PC-3 (cell line): Measurements from ENCODE around the gene ATG9A. TPM values are rescaled to one million over a fixed set of nuclear protein-coding genes. Genes with fewer than 3 reads are reported as not detected.

Experiments
- ATAC-seq: fragments of 200-7000 bp; cut with Tn5 transposase; 2 replicates; pipeline ENCODE4 v1.9.1; 2020; ENCODE audit warnings: mild to moderate bottlenecking, moderate library complexity
- BruUV-seq: library from RNA; stranded (reverse); fragments of 400-500 nt; replicated peaks from 2 replicates; lab custom pipeline; 2021; lab: Mats Ljungman, UMichigan
- CTCF ChIA-PET: fragments of 300-600 bp; sonication (Branson Sonifier 250); formaldehyde crosslinking; loops from one replicate; lab custom pipeline; 2022; ENCODE audit warnings: antibody characterized with exemption; lab: Charles Lee
- POLR2A ChIA-PET: fragments of 300-600 bp; sonication (Branson Sonifier 250); formaldehyde crosslinking; loops from one replicate; lab custom pipeline; 2022; ENCODE audit warnings: antibody characterized with exemption; ENCODE audit not compliant: unreplicated experiment; lab: Charles Lee
- DNase-seq: peaks from one replicate; pipeline ENCODE4 v3.0.0-alpha.2; 2015
- H2AFZ ChIP-seq: fragments of 300-600 bp; sonication (generic); 2 replicates; pipeline ENCODE4 v1.6.0; 2016; ENCODE audit warnings: antibody characterized with exemption, low read length
- H3F3A ChIP-seq: fragments of 300-600 bp; sonication (generic); one replicate; pipeline ENCODE4 v1.6.0; 2017; ENCODE audit warnings: antibody characterized with exemption, low read length, control low read depth, mild to moderate bottlenecking; ENCODE audit not compliant: unreplicated experiment
- H3K27ac ChIP-seq: fragments of 300-600 bp; sonication (generic); 2 replicates; pipeline ENCODE4 v1.5.1; 2016; ENCODE audit warnings: mild to moderate bottlenecking, low read length
- H3K27me3 ChIP-seq: fragments of 300-600 bp; sonication (generic); 2 replicates; pipeline ENCODE4 v1.6.1; 2016; ENCODE audit warnings: low read length, mixed read lengths
- H3K36me3 ChIP-seq: fragments of 300-600 bp; sonication (generic); 2 replicates; pipeline ENCODE4 v1.6.1; 2016; ENCODE audit warnings: low read depth, mixed run types, low read length, mixed read lengths
- H3K4me1 ChIP-seq: fragments of 300-600 bp; sonication (generic); 2 replicates; pipeline ENCODE4 v1.5.1; 2016; ENCODE audit warnings: low read length; ENCODE audit not compliant: insufficient read depth
- H3K4me2 ChIP-seq: fragments of 300-600 bp; sonication (generic); 2 replicates; pipeline ENCODE4 v1.6.0; 2016; ENCODE audit warnings: low read length
- H3K4me3 ChIP-seq: fragments of 300-600 bp; sonication (generic); 2 replicates; pipeline ENCODE4 v1.5.1; 2016; ENCODE audit warnings: mild to moderate bottlenecking, low read length, mixed read lengths
- H3K79me2 ChIP-seq: fragments of 300-600 bp; sonication (generic); 2 replicates; pipeline ENCODE4 v1.6.1; 2017; ENCODE audit warnings: low read length, mixed read lengths
- H3K9ac ChIP-seq: fragments of 300-600 bp; sonication (generic); 2 replicates; pipeline ENCODE4 v1.6.0; 2016; ENCODE audit warnings: mild to moderate bottlenecking, low read length
- H3K9me2 ChIP-seq: fragments of 300-600 bp; sonication (generic); replicated peaks from 2 replicates; pipeline ENCODE4 v1.6.1; 2016; ENCODE audit warnings: mixed run types, low read length, mixed read lengths
- H3K9me3 ChIP-seq: fragments of 300-600 bp; sonication (generic); 2 replicates; pipeline ENCODE4 v1.6.1; 2016; ENCODE audit warnings: low read length, mixed read lengths
- H4K20me1 ChIP-seq: fragments of 300-600 bp; sonication (generic); 2 replicates; pipeline ENCODE4 v1.6.1; 2016; ENCODE audit warnings: low read length, mixed read lengths
- EZH2 ChIP-seq: fragments of 300-600 bp; sonication (generic); IDR thresholded peaks from one replicate; pipeline ENCODE4 v1.6.1; 2017; ENCODE audit warnings: antibody characterized with exemption, mild to moderate bottlenecking, low read length; ENCODE audit not compliant: unreplicated experiment
- EZH2phosphoT487 ChIP-seq: fragments of 300-600 bp; sonication (generic); IDR thresholded peaks from 2 replicates; pipeline ENCODE4 v1.6.1; 2018; ENCODE audit warnings: mild to moderate bottlenecking, antibody characterized with exemption, low read length, borderline replicate concordance
- intact Hi-C: fragments of 100-400 bp; cut with micrococcal nuclease; formaldehyde crosslinking; loops from 2 replicates; pipeline ENCODE4 v1.9.0; 2023
- total RNA-seq: library from RNA; depleted of rRNA; stranded (reverse); fragments of >200 nt; gene quantifications from 2 replicates; pipeline ENCODE4 v1.2.3, GENCODE V29; 2014
- TF ChIP-seq, protein P1 (sequence below): fragments of 300-600 bp; sonication (generic); conservative IDR thresholded peaks from 2 replicates; pipeline ENCODE4 v1.5.1; 2017; ENCODE audit warnings: antibody characterized with exemption, low read depth, mild to moderate bottlenecking, low read length

Gene ATG9A
- total RNA-seq, 1 experiment from 2014 or later, result 59.6 TPM

DNA sequence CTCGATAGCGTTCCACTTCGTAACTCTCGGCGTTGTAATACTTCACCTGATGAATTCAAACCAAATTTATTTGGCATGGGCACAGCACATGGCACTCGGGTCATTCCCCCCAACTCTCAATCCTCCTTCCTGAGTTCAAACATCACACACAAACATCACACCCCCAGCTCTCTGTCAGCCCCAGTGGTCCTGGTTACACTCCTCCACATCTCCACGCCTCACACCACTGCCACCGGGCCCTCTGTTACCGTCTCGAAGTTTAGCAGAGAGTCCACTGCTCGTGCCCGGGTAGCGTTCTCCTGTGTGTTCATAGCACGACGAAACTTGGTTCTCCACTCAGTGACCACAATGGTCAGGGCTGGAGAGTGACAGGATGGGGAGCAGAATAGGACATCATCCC, 15.3 kb downstream of the ATG9A start:
- DNase-seq, result no peak
- Histone ChIP-seq H3K4me2 (no peak overlapping the region), H3K4me1 (peaks cover 16% of the 10 kb centered on the region), H3K79me2 (peaks cover 8% of the 10 kb centered on the region; the same call in 1 of the 2 replicates), H2AFZ (no peak overlapping the region), H3K9me2 (no peaks in the 10 kb centered on the region), H4K20me1 (no peaks in the 10 kb centered on the region), H3K9me3 (no peaks in the 10 kb centered on the region), H3F3A (peaks cover 3% of the 10 kb centered on the region), H3K9ac (no peak overlapping the region), H3K27ac (no peak overlapping the region), H3K36me3 (peaks cover 4% of the 10 kb centered on the region), H3K4me3 (no peak overlapping the region), H3K27me3 (no peaks in the 10 kb centered on the region)
- ChIA-PET CTCF (no interaction called here), POLR2A (no interaction called here)
- intact Hi-C loops, result no loop called here
- no peak for TF ChIP-seq EZH2
- TF ChIP-seq, protein P1, sequence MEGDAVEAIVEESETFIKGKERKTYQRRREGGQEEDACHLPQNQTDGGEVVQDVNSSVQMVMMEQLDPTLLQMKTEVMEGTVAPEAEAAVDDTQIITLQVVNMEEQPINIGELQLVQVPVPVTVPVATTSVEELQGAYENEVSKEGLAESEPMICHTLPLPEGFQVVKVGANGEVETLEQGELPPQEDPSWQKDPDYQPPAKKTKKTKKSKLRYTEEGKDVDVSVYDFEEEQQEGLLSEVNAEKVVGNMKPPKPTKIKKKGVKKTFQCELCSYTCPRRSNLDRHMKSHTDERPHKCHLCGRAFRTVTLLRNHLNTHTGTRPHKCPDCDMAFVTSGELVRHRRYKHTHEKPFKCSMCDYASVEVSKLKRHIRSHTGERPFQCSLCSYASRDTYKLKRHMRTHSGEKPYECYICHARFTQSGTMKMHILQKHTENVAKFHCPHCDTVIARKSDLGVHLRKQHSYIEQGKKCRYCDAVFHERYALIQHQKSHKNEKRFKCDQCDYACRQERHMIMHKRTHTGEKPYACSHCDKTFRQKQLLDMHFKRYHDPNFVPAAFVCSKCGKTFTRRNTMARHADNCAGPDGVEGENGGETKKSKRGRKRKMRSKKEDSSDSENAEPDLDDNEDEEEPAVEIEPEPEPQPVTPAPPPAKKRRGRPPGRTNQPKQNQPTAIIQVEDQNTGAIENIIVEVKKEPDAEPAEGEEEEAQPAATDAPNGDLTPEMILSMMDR, result no peak
- TF ChIP-seq EZH2phosphoT487, result no peak
- BruUV-seq, result no TSS peak
- ATAC-seq, result no peak

DNA sequence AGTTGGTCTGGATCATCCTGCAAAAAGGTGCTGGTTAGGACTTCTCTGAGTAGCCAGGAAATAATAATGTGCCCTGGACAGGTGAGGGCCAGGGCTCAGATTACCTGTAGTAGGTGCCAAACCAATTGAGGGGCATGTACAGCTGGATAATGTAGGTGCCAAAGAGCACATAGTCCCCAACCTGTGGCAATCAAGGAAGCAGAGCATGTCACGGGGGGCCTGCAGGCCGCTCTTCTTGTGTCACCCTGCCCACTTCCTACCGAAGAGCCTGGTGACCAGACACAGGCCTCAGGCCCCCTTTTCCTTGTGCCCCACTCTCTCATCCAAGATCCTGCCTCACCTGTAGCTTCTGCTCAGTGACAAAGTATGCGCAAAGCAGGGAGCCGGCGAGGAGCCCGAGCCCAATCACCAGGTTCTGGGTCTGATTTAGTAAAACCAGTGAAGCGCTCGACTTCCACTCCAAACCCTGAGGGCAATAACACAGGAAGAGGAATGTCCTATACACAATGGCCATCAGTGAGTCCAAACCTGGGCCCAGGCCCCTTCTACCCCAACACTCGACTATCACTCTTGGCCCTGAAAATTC, 15.9 kb downstream of the ATG9A start:
- H3K4me3 ChIP-seq, result no peak overlapping the region
- no peaks in the 10 kb centered on the region for H3K9me2 ChIP-seq
- no peak overlapping the region for H2AFZ ChIP-seq
- H4K20me1 ChIP-seq, result no peaks in the 10 kb centered on the region
- POLR2A ChIA-PET, result no interaction called here
- H3K36me3 ChIP-seq, result peaks cover 4% of the 10 kb centered on the region
- no peak overlapping the region for H3K4me2 ChIP-seq
- no peaks in the 10 kb centered on the region for H3K27me3 ChIP-seq
- intact Hi-C loops, result no loop called here
- no peaks in the 10 kb centered on the region for H3K9me3 ChIP-seq
- DNase-seq, result no peak
- CTCF ChIA-PET, result interaction anchor here (0.6 kb wide), 1 partner anchor 87 kb away, joined by 3 read pairs; no protein-coding TSS in a partner anchor
- H3K9ac ChIP-seq, result no peak overlapping the region
- no TSS peak for BruUV-seq
- peaks cover 12% of the 10 kb centered on the region for H3K4me1 ChIP-seq
- TF ChIP-seq EZH2phosphoT487, result no peak
- TF ChIP-seq, protein P1, result no peak
- TF ChIP-seq EZH2, result no peak
- H3F3A ChIP-seq, result peaks cover 3% of the 10 kb centered on the region
- H3K27ac ChIP-seq, result no peak overlapping the region
- peaks cover 8% of the 10 kb centered on the region; the same call in 1 of the 2 replicates for H3K79me2 ChIP-seq
- ATAC-seq, result no peak

DNA sequence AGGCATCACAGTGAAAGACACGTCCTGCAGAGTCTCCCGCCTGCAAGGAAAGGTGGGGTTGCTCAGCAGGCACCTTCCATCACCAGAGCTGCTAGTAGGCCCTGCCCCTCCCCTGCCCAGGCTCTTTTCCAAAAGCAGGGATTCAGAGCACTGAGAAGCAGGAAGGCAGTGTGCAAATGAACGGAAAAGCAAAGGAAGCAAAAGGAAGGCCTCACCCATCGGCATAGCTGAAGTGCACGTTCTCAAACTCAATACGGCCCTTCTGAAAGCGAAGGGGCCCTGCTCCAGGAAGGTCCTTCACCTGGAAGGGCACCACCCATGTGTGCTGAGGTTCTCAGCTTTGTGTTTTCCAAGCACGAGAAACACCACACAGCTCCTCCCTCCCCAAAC, 16.4 kb downstream of the ATG9A start:
- TF ChIP-seq EZH2phosphoT487, result no peak
- TF ChIP-seq, protein P1, result no peak
- no peak for TF ChIP-seq EZH2
- H3F3A ChIP-seq, result peaks cover 1% of the 10 kb centered on the region
- ChIA-PET CTCF (interaction anchor here (0.5 to 0.6 kb wide), 2 partner anchors 88 to 307 kb away, joined by 3 read pairs; no protein-coding TSS in a partner anchor), POLR2A (no interaction called here)
- H3K4me2 ChIP-seq, result no peak overlapping the region
- H3K4me1 ChIP-seq, result peaks cover 13% of the 10 kb centered on the region
- peaks cover 8% of the 10 kb centered on the region; the same call in 1 of the 2 replicates for H3K79me2 ChIP-seq
- no peak for DNase-seq
- no peaks in the 10 kb centered on the region for H4K20me1 ChIP-seq
- BruUV-seq, result no TSS peak
- no peak overlapping the region for H3K9ac ChIP-seq
- no peak for ATAC-seq
- H3K9me2 ChIP-seq, result no peaks in the 10 kb centered on the region
- H3K9me3 ChIP-seq, result no peaks in the 10 kb centered on the region
- peaks cover 4% of the 10 kb centered on the region for H3K36me3 ChIP-seq
- H3K27me3 ChIP-seq, result no peaks in the 10 kb centered on the region
- no peak overlapping the region for H2AFZ ChIP-seq
- no peak overlapping the region for H3K4me3 ChIP-seq
- intact Hi-C loops, result no loop called here
- H3K27ac ChIP-seq, result no peak overlapping the region
